Chondrocyte (in vitro differentiated cells): ENCODE measurements around the gene ATXN7L3. TPM values are rescaled to one million over a fixed set of nuclear protein-coding genes. Genes with fewer than 3 reads are reported as not detected.

Source experiments
- DNase-seq: peaks from one replicate; pipeline ENCODE4 v3.0.0; 2021; ENCODE audit warnings: mixed read lengths, low spot score
- H3K27ac Mint-ChIP-seq: one replicate; pipeline ENCODE4 v1.8.0; 2021; ENCODE audit warnings: mild to moderate bottlenecking, moderate library complexity, mixed read lengths; ENCODE audit not compliant: unreplicated experiment
- H3K27me3 Mint-ChIP-seq: 2 replicates; pipeline ENCODE4 v1.8.0; 2021; ENCODE audit warnings: low read depth, mixed read lengths
- H3K36me3 Mint-ChIP-seq: 2 replicates; pipeline ENCODE4 v1.8.0; 2021; ENCODE audit warnings: low read depth, mixed read lengths
- H3K4me1 Mint-ChIP-seq: 2 replicates; pipeline ENCODE4 v1.8.0; 2021; ENCODE audit warnings: low read depth, mild to moderate bottlenecking, mixed read lengths
- H3K4me3 Mint-ChIP-seq: one replicate; pipeline ENCODE4 v1.8.0; 2021; ENCODE audit warnings: mild to moderate bottlenecking, moderate library complexity, mixed read lengths; ENCODE audit not compliant: unreplicated experiment
- H3K9me3 Mint-ChIP-seq: 2 replicates; pipeline ENCODE4 v1.8.0; 2021; ENCODE audit warnings: low read depth, mixed read lengths
- total RNA-seq: library from RNA; stranded (reverse); gene quantifications from 3 replicates; pipeline ENCODE4 v1.2.1, GENCODE V29; 2021
- TF ChIP-seq, protein P1 (sequence below): fragments of 200-600 bp; sonication (generic); IDR thresholded peaks from 2 replicates; pipeline ENCODE4 v1.5.0; 2021; ENCODE audit warnings: antibody characterized with exemption, mild to moderate bottlenecking, moderate library complexity

ATXN7L3 gene
- total RNA-seq, 1 donor from 2014 or later = 93.4 TPM

DNA sequence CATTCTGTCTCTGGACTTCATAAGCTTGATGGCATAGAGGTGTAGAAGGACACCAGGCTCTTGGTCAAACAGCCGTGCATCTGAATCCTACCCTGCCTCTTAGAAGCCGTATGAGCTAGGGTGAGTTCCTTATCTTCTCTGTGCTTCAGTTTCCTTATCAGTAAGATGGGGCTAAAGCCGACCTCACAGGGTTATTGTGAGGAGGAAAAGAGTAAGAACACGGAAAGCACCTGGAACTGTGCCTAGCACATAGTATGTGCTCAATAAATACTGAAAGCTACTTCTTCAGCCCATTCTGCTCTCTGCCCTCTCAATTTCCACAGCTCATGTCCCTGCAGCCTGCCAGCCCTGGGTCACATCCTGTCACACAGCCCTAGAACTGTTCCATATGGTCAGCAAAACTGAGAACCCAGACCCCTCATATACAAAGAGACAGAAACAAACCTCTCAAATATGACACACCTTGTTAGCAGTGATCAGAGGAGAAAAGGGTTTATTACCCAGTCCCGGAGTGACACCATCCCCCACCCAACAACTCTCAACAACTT, 36.8 kb upstream of the ATXN7L3 start:
- TF ChIP-seq, protein P1, sequence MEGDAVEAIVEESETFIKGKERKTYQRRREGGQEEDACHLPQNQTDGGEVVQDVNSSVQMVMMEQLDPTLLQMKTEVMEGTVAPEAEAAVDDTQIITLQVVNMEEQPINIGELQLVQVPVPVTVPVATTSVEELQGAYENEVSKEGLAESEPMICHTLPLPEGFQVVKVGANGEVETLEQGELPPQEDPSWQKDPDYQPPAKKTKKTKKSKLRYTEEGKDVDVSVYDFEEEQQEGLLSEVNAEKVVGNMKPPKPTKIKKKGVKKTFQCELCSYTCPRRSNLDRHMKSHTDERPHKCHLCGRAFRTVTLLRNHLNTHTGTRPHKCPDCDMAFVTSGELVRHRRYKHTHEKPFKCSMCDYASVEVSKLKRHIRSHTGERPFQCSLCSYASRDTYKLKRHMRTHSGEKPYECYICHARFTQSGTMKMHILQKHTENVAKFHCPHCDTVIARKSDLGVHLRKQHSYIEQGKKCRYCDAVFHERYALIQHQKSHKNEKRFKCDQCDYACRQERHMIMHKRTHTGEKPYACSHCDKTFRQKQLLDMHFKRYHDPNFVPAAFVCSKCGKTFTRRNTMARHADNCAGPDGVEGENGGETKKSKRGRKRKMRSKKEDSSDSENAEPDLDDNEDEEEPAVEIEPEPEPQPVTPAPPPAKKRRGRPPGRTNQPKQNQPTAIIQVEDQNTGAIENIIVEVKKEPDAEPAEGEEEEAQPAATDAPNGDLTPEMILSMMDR = no peak
- no peak overlapping the region for H3K4me3 Mint-ChIP-seq
- H3K9me3 Mint-ChIP-seq = no peaks in the 10 kb centered on the region
- no peaks in the 10 kb centered on the region for H3K36me3 Mint-ChIP-seq
- H3K27me3 Mint-ChIP-seq = no peaks in the 10 kb centered on the region
- peaks cover 10% of the 10 kb centered on the region for H3K4me1 Mint-ChIP-seq
- H3K27ac Mint-ChIP-seq = no peak overlapping the region
- no peak for DNase-seq

DNA sequence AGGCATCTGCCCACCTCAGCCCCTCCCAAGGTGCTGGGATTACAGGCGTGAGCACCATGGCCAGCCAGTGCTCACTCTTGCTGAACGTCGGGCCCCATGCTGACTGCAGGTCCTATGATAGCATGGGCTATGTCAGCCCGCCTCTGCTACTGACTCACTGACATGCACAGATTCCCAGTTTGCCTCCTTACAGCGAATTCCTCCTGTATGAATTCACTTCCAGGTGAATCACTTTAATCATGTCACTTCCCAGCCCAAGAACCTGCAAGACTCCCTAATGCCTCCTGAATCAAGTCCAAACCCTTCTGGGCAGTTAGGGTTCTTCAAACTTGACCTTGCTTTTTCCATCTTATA, 35.9 kb upstream of the ATXN7L3 start:
- Mint-ChIP-seq H3K4me1 (peaks cover 10% of the 10 kb centered on the region), H3K27me3 (no peaks in the 10 kb centered on the region), H3K9me3 (no peaks in the 10 kb centered on the region), H3K36me3 (no peaks in the 10 kb centered on the region), H3K4me3 (no peak overlapping the region), H3K27ac (no peak overlapping the region)
- no peak for DNase-seq
- TF ChIP-seq, protein P1 = no peak

DNA sequence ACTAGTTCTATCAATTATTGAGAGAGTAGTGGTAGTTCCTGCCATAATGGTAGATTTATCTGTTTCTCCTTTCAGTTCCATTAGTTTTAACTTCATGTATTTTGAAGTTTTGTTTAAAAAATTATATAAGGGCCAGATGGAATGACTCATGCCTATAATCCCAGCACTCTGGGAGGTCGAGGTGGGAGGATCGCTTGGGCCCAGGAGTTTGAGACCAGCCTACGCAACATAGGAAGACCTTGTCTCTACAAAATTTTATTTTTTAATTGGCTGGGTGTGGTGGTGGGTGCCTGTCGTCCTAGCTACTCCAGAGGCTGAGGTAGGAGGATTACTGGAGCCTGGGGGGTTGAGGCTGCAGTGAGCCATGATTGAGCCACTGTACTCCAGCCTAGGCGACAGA, 33.9 kb upstream of the ATXN7L3 start:
- no peak overlapping the region for H3K27ac Mint-ChIP-seq
- H3K4me3 Mint-ChIP-seq = no peak overlapping the region
- H3K9me3 Mint-ChIP-seq = no peaks in the 10 kb centered on the region
- peaks cover 10% of the 10 kb centered on the region for H3K4me1 Mint-ChIP-seq
- H3K27me3 Mint-ChIP-seq = no peaks in the 10 kb centered on the region
- DNase-seq = no peak
- H3K36me3 Mint-ChIP-seq = no peaks in the 10 kb centered on the region
- TF ChIP-seq, protein P1 = no peak

DNA sequence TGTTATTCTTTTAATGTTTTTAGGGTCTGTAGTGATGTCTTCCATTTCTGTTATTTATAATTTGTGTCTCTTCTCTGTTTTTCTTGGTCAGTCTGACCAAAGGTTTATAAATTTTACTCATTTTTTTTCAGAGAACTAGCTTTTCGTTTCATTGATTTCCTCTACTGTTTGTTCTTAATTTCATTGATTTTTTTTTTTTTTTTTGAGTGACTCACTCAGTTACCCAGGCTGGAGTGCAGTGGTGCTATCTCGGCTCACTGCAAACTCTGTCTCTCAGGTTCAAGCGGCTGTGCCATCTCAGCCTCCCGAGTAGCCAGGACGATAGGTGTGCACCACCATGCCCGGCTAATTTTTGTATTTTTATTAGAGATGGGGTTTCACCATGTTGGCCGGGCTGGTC, 32.4 kb upstream of the ATXN7L3 start:
- H3K4me3 Mint-ChIP-seq = no peak overlapping the region
- TF ChIP-seq, protein P1 = no peak
- no peaks in the 10 kb centered on the region for H3K36me3 Mint-ChIP-seq
- peaks cover 10% of the 10 kb centered on the region for H3K4me1 Mint-ChIP-seq
- H3K27me3 Mint-ChIP-seq = no peaks in the 10 kb centered on the region
- H3K9me3 Mint-ChIP-seq = no peaks in the 10 kb centered on the region
- no peak overlapping the region for H3K27ac Mint-ChIP-seq
- DNase-seq = no peak

DNA sequence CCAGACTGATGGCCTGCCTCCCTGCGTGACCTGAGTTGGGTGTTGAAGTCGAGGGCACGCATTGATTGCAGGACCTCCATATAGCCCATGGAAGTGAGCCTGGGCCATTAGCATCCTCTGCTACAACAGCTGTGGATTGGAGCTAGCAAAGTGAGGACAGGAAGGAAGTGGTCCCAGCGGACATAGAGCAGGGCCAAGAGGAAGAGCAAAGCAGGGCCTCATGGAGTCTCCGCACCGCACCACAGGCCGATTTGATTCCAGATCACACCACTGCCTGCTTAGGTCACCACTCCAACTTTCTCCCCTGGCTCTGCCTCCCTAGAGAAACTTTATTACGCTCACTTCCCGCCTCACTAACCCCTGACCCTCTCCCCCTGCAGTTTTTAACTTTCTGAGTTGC, 30.5 kb upstream of the ATXN7L3 start:
- TF ChIP-seq, protein P1 = no peak
- DNase-seq = no peak
- no peaks in the 10 kb centered on the region for H3K36me3 Mint-ChIP-seq
- H3K27me3 Mint-ChIP-seq = no peaks in the 10 kb centered on the region
- no peaks in the 10 kb centered on the region for H3K9me3 Mint-ChIP-seq
- no peak overlapping the region for H3K27ac Mint-ChIP-seq
- peaks cover 5% of the 10 kb centered on the region for H3K4me1 Mint-ChIP-seq
- H3K4me3 Mint-ChIP-seq = no peak overlapping the region
